SK-N-DZ (cell line): ENCODE measurements around the gene FERMT1.

Source experiments
- DNase-seq: peaks from one replicate; pipeline ENCODE4 v3.0.0-alpha.2; 2015; ENCODE audit warnings: low spot score

FERMT1 gene

GRCh38 chr20:6069669-6070068 is 53.2 kb downstream of the FERMT1 start:
- no peak for DNase-seq

GRCh38 chr20:6067763-6068318 is 55.0 kb downstream of the FERMT1 start:
- no peak for DNase-seq

GRCh38 chr20:6066582-6066981 is 56.2 kb downstream of the FERMT1 start:
- DNase-seq = no peak

- no peak for DNase-seq
Measured at GRCh38 chr20:6061544-6061943, 61.3 kb downstream of the FERMT1 start.

GRCh38 chr20:6060213-6060612 is 62.6 kb downstream of the FERMT1 start:
- no peak for DNase-seq

- DNase-seq = no peak
Measured at GRCh38 chr20:6058684-6059295, 64.0 kb downstream of the FERMT1 start.

- no peak for DNase-seq
Measured at GRCh38 chr20:6057691-6058090, 65.1 kb downstream of the FERMT1 start.

- no peak for DNase-seq
Measured at GRCh38 chr20:6057139-6057538, 65.7 kb downstream of the FERMT1 start.

GRCh38 chr20:6055981-6056569 is 66.8 kb downstream of the FERMT1 start:
- no peak for DNase-seq

- peak; percentile 92 for DNase-seq
Measured at GRCh38 chr20:6055161-6055783, 67.6 kb downstream of the FERMT1 start.

- peak; percentile 54 for DNase-seq
Measured at GRCh38 chr20:6054689-6055051, 68.2 kb downstream of the FERMT1 start.

- peak; percentile 80 for DNase-seq
Measured at GRCh38 chr20:6053776-6054688, 68.8 kb downstream of the FERMT1 start, which contains the start of gene LRRN4. Gene LRRN4, minus strand, starts transcription at chr20:6054060. Its CDS starts 1,261 bp downstream, at chr20:6052799.

- DNase-seq = no peak
Measured at GRCh38 chr20:6053064-6053775, 69.6 kb downstream of the FERMT1 start.

- DNase-seq = no peak
Measured at GRCh38 chr20:6051505-6051904, 71.3 kb downstream of the FERMT1 start.

- DNase-seq = no peak
Measured at GRCh38 chr20:6048391-6048790, 74.4 kb downstream of the FERMT1 start.

GRCh38 chr20:6046432-6046831 is 76.4 kb downstream of the FERMT1 start:
- no peak for DNase-seq

- no peak for DNase-seq
Measured at GRCh38 chr20:6045566-6045965, 77.3 kb downstream of the FERMT1 start.

- DNase-seq = no peak
Measured at GRCh38 chr20:6044115-6044514, 78.7 kb downstream of the FERMT1 start.

- no peak for DNase-seq
Measured at GRCh38 chr20:6041808-6042265, 81.0 kb downstream of the FERMT1 start.

GRCh38 chr20:6040958-6041807 is 81.6 kb downstream of the FERMT1 start:
- no peak for DNase-seq
